K562 (cell line): ENCODE data around the gene CCL4L2.
"Not testable (repeated sequence)": the region's sequence is repeated elsewhere in the genome, so short reads cannot be mapped to it uniquely, and the experiment has no call there.

ENCODE experiments used
- ATF3 ChIP-seq, 2 experiments: fragments of 450-650 bp in 1 of 2; sonication (generic) in 1 of 2; formaldehyde crosslinking in 1 of 2; IDR thresholded peaks in 1 of 2; conservative IDR thresholded peaks in 1 of 2; 2 replicates each; pipeline versions ENCODE4 v1.6.1 to v1.8.1; 2016 to 2023; ENCODE audit warnings: mild to moderate bottlenecking in 2 of 2, moderate library complexity in 2 of 2, inconsistent platforms in 1 of 2, missing genetic modification reagents in 1 of 2
- BRCA1 ChIP-seq, 2 experiments: fragments of 450-650 bp in 1 of 2; sonication (generic) in 1 of 2; formaldehyde crosslinking in 1 of 2; IDR thresholded peaks; 2 replicates each; pipeline versions ENCODE4 v1.5.0 to v1.6.1; 2017 to 2020; ENCODE audit warnings: mild to moderate bottlenecking in 1 of 2, missing genetic modification reagents in 1 of 2
- CC2D1A ChIP-seq: fragments of 450-650 bp; IDR thresholded peaks from 2 replicates; pipeline ENCODE4 v1.6.1; 2017; ENCODE audit warnings: mild to moderate bottlenecking
- CEBPZ ChIP-seq: fragments of 150-350 bp; IDR thresholded peaks from 2 replicates; pipeline ENCODE4 v1.6.1; 2014; ENCODE audit warnings: low read depth, mild to moderate bottlenecking, low read length, borderline replicate concordance
- CTCF ChIP-seq, 3 experiments: IDR thresholded peaks in 2 of 3; conservative IDR thresholded peaks in 1 of 3; 2 replicates each; pipeline ENCODE4 v1.5.1; 2011 to 2012; ENCODE audit warnings: low read length in 3 of 3, mild to moderate bottlenecking in 3 of 3, control low read depth in 2 of 3, improper control_type of control experiment in 1 of 3, inconsistent platforms in 1 of 3, low read depth in 1 of 3, mixed read lengths in 1 of 3, moderate library complexity in 1 of 3; ENCODE audit not compliant: insufficient read depth in 2 of 3
- DNMT1 ChIP-seq: fragments of 450-650 bp; IDR thresholded peaks from 2 replicates; pipeline ENCODE4 v1.6.1; 2016; ENCODE audit warnings: antibody characterized with exemption, mild to moderate bottlenecking
- MXI1 ChIP-seq: IDR thresholded peaks from 2 replicates; pipeline ENCODE4 v1.6.1; 2011; ENCODE audit warnings: low read depth, mild to moderate bottlenecking, improper control_type of control experiment, low read length
- POLR2A ChIP-seq: fragments of 450-650 bp; conservative IDR thresholded peaks from 2 replicates; pipeline ENCODE4 v1.6.1; 2016
- TCF3 ChIP-seq: sonication (generic); formaldehyde crosslinking; IDR thresholded peaks from 2 replicates; pipeline ENCODE4 v1.4.0; 2020; ENCODE audit warnings: mild to moderate bottlenecking, missing genetic modification reagents
- TFAP4 ChIP-seq: sonication (generic); formaldehyde crosslinking; IDR thresholded peaks from 2 replicates; pipeline ENCODE4 v1.8.0; 2022; ENCODE audit warnings: missing genetic modification reagents, mild to moderate bottlenecking, moderate library complexity, borderline replicate concordance
- USF1 ChIP-seq: sonication (generic); formaldehyde crosslinking; IDR thresholded peaks from 2 replicates; pipeline ENCODE4 v1.9.0; 2022; ENCODE audit warnings: mild to moderate bottlenecking, missing genetic modification reagents
- ZBTB1 ChIP-seq: sonication (generic); formaldehyde crosslinking; IDR thresholded peaks from 2 replicates; pipeline ENCODE4 v1.8.1; 2023; ENCODE audit warnings: missing genetic modification reagents, low read depth, mild to moderate bottlenecking, borderline replicate concordance
- ZEB2 ChIP-seq: fragments of 450-650 bp; IDR thresholded peaks from 2 replicates; pipeline ENCODE4 v1.6.1; 2016
- ZNF609 ChIP-seq: sonication (generic); formaldehyde crosslinking; IDR thresholded peaks from 2 replicates; pipeline ENCODE4 v1.8.1; 2023; ENCODE audit warnings: missing genetic modification reagents, mild to moderate bottlenecking, borderline replicate concordance

GRCh38 chr17:36221581-36222100 lies 10.8 kb downstream of the CCL4L2 start:
- not testable (repeated sequence) for TF ChIP-seq ZNF609 (CRISPR knock-in tag); POLR2A; MXI1; DNMT1; CTCF (IDR thresholded peaks at IDR 0.05 in 2 of 3, conservative IDR thresholded peaks at IDR 0.05 in 1 of 3; ENCODE audit: insufficient read depth in 2 of 3, low read depth in 1 of 3, low read length in 3 of 3); USF1 (CRISPR knock-in tag); ZBTB1 (CRISPR knock-in tag); ZEB2; TFAP4 (CRISPR knock-in tag); BRCA1 (IDR thresholded peaks at IDR 0.05); BRCA1 (CRISPR knock-in tag; IDR thresholded peaks at IDR 0.05); TCF3 (CRISPR knock-in tag); CC2D1A; CEBPZ; ATF3 (IDR thresholded peaks at IDR 0.05); ATF3 (CRISPR knock-in tag; conservative IDR thresholded peaks at IDR 0.05)
